ENCODE data around the gene KIZ. TPM values are rescaled to one million over a fixed set of nuclear protein-coding genes. Genes with fewer than 3 reads are reported as not detected.

Gene KIZ
- total RNA-seq, 1 donor from 2014 or later = 60.0 TPM

- no peaks in the 10 kb centered on the region for H3K4me1 Mint-ChIP-seq
- no peaks in the 10 kb centered on the region for H3K79me2 ChIP-seq (ENCODE audit: low read depth)
- H3K4me3 Mint-ChIP-seq = no peak overlapping the region
- no peaks in the 10 kb centered on the region for H3K27me3 ChIP-seq
- H3K4me1 ChIP-seq = peaks cover 5% of the 10 kb centered on the region
- no peaks in the 10 kb centered on the region for H3K9me3 ChIP-seq (ENCODE audit: low read depth)
- no peaks in the 10 kb centered on the region for H4K20me1 ChIP-seq (ENCODE audit: low read depth)
- no peak overlapping the region for H3K9ac ChIP-seq
- H3K4me3 ChIP-seq = no peak overlapping the region
- no peaks in the 10 kb centered on the region for H3K36me3 Mint-ChIP-seq
- H3K9me3 Mint-ChIP-seq = no peaks in the 10 kb centered on the region
- no peak for TF ChIP-seq EZH2 (IDR thresholded peaks at IDR 0.05)
- TF ChIP-seq CTCF (IDR thresholded peaks at IDR 0.05) = no peak
- TF ChIP-seq EZH2phosphoT487 (IDR thresholded peaks at IDR 0.05) = no peak
- no peaks in the 10 kb centered on the region for H3K27me3 Mint-ChIP-seq (ENCODE audit: insufficient read depth, low read depth)
- no peaks in the 10 kb centered on the region for H3F3A ChIP-seq (ENCODE audit: low read depth)
- peak; percentile 24 for DNase-seq (ENCODE audit: low spot score)
- no peak overlapping the region for H3K4me2 ChIP-seq
- no peak overlapping the region for H2AFZ ChIP-seq (replicated peaks)
- no peaks in the 10 kb centered on the region for H3K36me3 ChIP-seq
- H3K27ac Mint-ChIP-seq = no peak overlapping the region
- no peak overlapping the region for H3K27ac ChIP-seq
Observed at GRCh38 chr20:21149344-21149743, 23.5 kb downstream of the KIZ start.

GRCh38 chr20:21151791-21152190 is 25.9 kb downstream of the KIZ start:
- no peak for DNase-seq (ENCODE audit: low spot score)
- Histone ChIP-seq H3K9me3 (ENCODE audit: low read depth) (no peaks in the 10 kb centered on the region), H3K79me2 (ENCODE audit: low read depth) (no peaks in the 10 kb centered on the region), H3K27ac (no peak overlapping the region), H2AFZ (replicated peaks) (no peak overlapping the region), H3K9ac (no peak overlapping the region), H3K4me1 (peaks cover 5% of the 10 kb centered on the region), H3K4me2 (no peak overlapping the region), H4K20me1 (ENCODE audit: low read depth) (no peaks in the 10 kb centered on the region), H3F3A (ENCODE audit: low read depth) (no peaks in the 10 kb centered on the region), H3K27me3 (no peaks in the 10 kb centered on the region), H3K4me3 (no peak overlapping the region), H3K36me3 (no peaks in the 10 kb centered on the region)
- H3K4me1 Mint-ChIP-seq = no peaks in the 10 kb centered on the region
- H3K27me3 Mint-ChIP-seq (ENCODE audit: insufficient read depth, low read depth) = no peaks in the 10 kb centered on the region
- H3K36me3 Mint-ChIP-seq = no peaks in the 10 kb centered on the region
- TF ChIP-seq EZH2phosphoT487 (IDR thresholded peaks at IDR 0.05) (no peak), CTCF (IDR thresholded peaks at IDR 0.05) (no peak), EZH2 (IDR thresholded peaks at IDR 0.05) (no peak)
- H3K27ac Mint-ChIP-seq = no peak overlapping the region
- H3K9me3 Mint-ChIP-seq = no peaks in the 10 kb centered on the region
- no peak overlapping the region for H3K4me3 Mint-ChIP-seq

GRCh38 chr20:21154692-21155091 is 28.8 kb downstream of the KIZ start:
- no peaks in the 10 kb centered on the region for H3K79me2 ChIP-seq (ENCODE audit: low read depth)
- H3K27me3 ChIP-seq = no peaks in the 10 kb centered on the region
- H3K4me2 ChIP-seq = no peak overlapping the region
- no peak overlapping the region for H3K9ac ChIP-seq
- no peak overlapping the region for H3K4me3 Mint-ChIP-seq
- H2AFZ ChIP-seq (replicated peaks) = no peak overlapping the region
- H3K27ac ChIP-seq = no peak overlapping the region
- H4K20me1 ChIP-seq (ENCODE audit: low read depth) = no peaks in the 10 kb centered on the region
- no peak overlapping the region for H3K27ac Mint-ChIP-seq
- H3K4me1 Mint-ChIP-seq = no peaks in the 10 kb centered on the region
- H3F3A ChIP-seq (ENCODE audit: low read depth) = no peaks in the 10 kb centered on the region
- H3K27me3 Mint-ChIP-seq (ENCODE audit: insufficient read depth, low read depth) = no peaks in the 10 kb centered on the region
- no peaks in the 10 kb centered on the region for H3K36me3 ChIP-seq
- TF ChIP-seq CTCF (IDR thresholded peaks at IDR 0.05) = no peak
- no peak for TF ChIP-seq EZH2phosphoT487 (IDR thresholded peaks at IDR 0.05)
- no peak for TF ChIP-seq EZH2 (IDR thresholded peaks at IDR 0.05)
- H3K9me3 ChIP-seq (ENCODE audit: low read depth) = no peaks in the 10 kb centered on the region
- H3K4me3 ChIP-seq = no peak overlapping the region
- H3K4me1 ChIP-seq = no peaks in the 10 kb centered on the region
- no peaks in the 10 kb centered on the region for H3K36me3 Mint-ChIP-seq
- no peak for DNase-seq (ENCODE audit: low spot score)
- H3K9me3 Mint-ChIP-seq = no peaks in the 10 kb centered on the region
